Activated CD4-positive, alpha-beta T cell treated with anti-CD3 and anti-CD28 coated beads, Interleukin-2, amount 50 U/mL, for 24 hours (primary cell): ENCODE data around the gene TCERG1L.

Experiments used
- DNase-seq, 2 donors: peaks; one replicate each; pipeline ENCODE4 v3.0.0-alpha.2; 2020; ENCODE audit warnings: low read depth in 1 of 2, low spot score in 1 of 2

TCERG1L gene

GRCh38 chr10:131046194-131046593 is 265.3 kb downstream of the TCERG1L start:
- DNase-seq: no peak

- no peak for DNase-seq
These were observed 267.0 kb downstream of the TCERG1L start for GRCh38 chr10:131044379-131045111.

DNA sequence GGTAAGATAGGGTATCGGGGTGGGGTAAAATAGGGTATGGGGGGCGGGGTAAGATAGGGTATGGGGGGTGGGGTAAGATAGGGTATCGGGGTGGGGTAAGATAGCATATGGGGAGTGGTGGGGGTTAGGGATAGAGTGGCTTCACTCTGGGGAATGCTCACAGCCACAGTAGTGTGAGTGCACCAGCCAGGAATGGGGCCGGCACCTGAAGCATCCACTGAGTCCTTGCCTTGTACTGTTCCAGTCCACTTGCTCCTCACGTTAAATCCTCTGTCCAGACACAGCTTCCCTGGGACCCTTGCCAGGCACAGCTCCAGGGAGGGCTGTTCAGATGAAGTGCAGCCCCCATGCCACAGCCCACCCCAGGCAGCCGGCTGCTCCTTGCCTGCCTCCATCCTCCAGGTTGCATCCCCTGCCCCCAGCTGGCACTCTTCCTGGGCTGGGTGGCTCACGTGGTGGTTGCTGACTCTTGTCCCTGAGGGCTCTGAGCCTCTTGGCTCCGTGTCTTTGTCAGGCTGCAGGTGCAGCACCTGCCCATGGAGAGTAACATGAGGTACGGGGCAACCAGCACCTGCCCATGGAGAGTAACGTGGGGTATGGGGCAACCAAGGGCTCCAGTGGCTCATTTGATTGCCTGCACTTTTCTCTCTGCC is 268.4 kb downstream of the TCERG1L start:
- no peak for DNase-seq
